Globus pallidus (tissue), 1 donor: ENCODE measurements around the gene P3H3.

Experiments
- DNase-seq: peaks from one replicate; pipeline ENCODE4 v3.0.0-alpha.2; 2015; ENCODE audit warnings: low spot score

P3H3 gene

DNA sequence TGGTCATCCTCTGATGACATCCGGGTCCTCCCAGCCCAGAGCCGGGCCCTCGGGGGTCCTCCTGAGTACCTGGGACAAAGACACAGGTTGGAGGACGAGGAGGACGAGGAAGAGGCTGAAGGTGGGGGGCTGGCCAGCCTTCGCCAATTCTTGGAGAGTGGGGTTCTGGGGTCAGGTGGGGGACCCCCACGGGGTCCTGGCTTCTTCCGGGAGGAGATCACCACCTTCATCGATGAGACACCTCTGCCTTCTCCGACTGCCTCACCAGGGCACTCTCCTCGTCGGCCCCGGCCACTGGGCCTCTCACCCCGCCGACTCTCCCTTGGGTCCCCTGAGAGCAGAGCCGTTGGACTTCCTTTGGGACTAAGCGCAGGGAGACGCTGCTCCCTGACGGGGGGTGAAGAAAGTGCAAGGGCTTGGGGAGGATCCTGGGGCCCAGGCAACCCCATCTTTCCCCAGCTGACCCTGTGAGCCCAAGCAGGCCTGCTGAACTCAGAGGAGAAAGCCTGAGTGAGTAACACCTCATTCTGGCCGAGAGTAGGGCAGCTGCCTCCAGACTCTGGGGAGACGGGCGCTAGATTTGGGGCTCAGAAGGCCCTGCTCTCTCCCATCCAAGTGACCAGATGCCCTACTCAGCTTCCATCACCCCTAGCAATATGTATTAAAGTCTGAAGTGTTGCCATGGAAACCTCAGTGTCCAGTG, 1.3 kb upstream of the P3H3 start:
- DNase-seq = no peak

GRCh38 chr12:6827437-6827911, 733 bp upstream of the P3H3 start:
- DNase-seq = peak; percentile 60

GRCh38 chr12:6828781-6829535, 751 bp downstream of the P3H3 start:
- no peak for DNase-seq

GRCh38 chr12:6829536-6830220, 1.5 kb downstream of the P3H3 start:
- no peak for DNase-seq

- DNase-seq = no peak
Observed at GRCh38 chr12:6830286-6830890, 2.2 kb downstream of the P3H3 start.

GRCh38 chr12:6830999-6831398, 2.8 kb downstream of the P3H3 start:
- DNase-seq = no peak

GRCh38 chr12:6831450-6831995, 3.3 kb downstream of the P3H3 start:
- no peak for DNase-seq

DNA sequence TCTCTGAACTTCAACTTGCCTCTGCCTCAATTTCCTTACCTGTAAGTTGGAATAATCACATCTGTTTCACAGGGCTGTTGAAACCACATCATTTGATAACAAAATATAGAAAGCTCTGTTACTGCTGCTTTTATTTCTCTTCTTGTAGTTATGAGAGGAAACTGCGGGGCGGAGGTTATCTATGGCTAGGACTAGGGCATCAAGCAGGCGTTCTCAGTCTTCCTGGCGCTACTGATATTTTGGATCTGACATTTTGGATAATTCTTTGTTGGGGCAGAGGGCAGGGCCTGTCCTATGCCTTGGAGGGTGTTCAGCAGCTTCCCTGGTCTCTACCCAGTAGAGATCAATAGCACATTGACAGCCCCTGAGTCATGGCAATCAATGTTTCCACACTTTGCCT, 3.9 kb downstream of the P3H3 start:
- no peak for DNase-seq

- no peak for DNase-seq
Observed at GRCh38 chr12:6833189-6833890, 5.1 kb downstream of the P3H3 start.

DNA sequence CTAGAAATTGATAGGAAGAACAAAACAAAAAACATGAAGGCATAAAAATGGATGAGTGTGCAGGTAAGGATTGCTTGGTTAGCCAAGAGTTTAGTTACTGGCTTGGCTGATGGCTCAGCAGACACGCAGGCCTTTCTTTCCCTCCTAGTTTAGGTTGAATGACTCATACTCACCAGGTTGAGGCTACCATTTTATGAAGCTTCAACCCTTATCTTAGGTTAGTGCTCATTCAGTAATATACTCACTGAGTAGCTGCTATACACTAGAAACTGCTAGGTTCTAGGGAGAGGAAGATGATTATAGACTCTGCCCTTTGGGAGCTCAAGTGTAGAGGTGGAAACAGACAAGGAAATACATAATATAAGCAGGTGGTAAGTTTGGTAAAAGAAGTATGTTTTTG, 6.0 kb downstream of the P3H3 start:
- DNase-seq = no peak

DNA sequence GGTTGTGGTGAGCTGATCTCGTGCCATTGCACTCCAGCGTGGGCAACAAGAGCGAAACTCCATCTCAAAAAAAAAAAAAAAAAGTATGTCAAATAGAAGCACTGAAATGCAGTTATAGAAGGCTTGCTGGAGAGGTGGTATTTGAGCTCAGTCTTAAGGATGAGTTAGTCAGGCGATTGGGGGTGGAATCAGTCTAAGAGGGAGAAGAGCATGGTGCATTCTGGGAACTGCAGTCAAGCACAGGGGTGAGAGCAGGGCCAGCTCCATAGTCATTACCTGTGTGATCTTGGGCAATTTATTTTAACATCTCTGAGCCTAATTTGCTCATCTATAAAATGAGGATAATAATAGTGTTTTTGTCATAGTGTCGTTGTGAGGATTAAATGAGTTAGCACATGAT, 6.7 kb downstream of the P3H3 start:
- DNase-seq = no peak

- no peak for DNase-seq
Observed at GRCh38 chr12:6836851-6837250, 8.6 kb downstream of the P3H3 start.

GRCh38 chr12:6837370-6838060, 9.3 kb downstream of the P3H3 start:
- no peak for DNase-seq

DNA sequence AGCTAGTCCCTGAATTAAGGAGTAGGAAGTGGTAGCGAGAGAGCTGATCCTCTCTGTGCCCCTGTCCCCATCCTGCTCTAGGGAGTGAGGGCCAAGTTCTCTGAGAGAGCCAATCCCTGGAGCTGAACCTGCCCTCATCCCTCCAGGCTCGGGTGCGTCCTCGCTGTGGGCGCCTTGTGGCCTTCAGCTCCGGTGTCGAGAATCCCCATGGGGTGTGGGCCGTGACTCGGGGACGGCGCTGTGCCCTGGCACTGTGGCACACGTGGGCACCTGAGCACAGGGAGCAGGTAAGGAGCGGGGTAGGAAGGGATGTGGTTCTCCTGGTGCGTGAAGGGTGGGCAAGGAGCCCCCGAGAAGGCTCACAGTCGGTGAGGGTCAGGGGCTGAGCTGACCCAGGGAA, 10.6 kb downstream of the P3H3 start:
- DNase-seq = no peak

DNA sequence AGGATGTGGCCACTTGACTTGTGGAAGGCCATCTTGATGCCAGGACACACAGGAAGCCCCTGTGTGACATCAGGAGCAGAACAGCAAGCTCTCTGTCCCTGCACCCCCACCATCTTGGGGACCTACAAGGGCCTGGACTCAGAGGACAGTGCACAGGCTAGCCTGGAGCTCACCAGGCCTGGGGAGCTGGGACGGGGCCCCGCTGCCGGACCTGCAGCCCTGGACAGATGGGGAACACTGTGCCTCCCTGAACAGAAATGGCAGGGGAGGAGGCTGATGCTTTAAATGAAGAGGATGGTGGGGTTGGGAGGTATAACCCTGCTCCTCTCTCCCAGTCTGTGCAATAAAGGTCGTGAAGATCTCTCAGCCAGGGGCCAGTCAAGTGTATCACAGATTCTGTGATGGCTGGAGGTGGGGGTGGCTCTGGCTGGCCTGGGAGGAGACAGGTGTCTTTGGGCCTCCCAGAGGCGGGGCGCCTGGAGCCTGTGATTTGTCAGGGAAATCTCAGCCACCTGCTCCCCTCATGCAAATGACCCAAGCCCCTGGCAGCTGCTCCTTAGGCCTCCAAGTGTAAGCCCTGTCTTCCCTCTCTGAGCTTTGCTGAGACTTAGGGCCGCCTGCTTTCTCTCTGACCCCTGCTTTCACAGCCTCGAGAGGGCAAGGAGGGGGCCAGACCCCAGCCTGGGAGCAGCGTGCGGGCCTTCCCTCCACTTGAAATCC, 11.4 kb downstream of the P3H3 start:
- DNase-seq = no peak

- DNase-seq = no peak
Observed at GRCh38 chr12:6840330-6840729, 12.1 kb downstream of the P3H3 start.

- no peak for DNase-seq
Observed at GRCh38 chr12:6840761-6841515, 12.7 kb downstream of the P3H3 start, which contains the start of gene GNB3. Gene GNB3, plus strand, starts transcription at chr12:6840925. Its CDS starts 363 bp downstream, at chr12:6841288.

DNA sequence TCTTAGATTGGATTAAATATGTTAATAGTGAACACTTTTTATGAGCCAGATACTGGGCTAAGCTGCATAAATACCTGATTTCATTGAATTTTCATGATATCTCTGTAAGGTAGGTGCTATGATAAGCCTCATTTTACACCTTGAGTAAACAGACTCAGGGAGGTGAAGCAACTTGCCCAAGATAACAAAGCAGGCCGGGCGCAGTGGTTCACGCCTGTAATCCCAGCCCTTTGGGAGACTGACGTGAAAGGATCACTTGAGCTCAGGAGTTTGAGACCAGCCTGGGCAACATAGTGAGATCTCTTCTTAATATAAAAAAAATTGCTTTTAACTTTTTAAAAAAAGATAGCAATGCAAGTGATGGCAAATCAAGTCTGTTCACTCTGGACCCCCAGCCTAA, 13.9 kb downstream of the P3H3 start:
- DNase-seq = no peak

GRCh38 chr12:6843118-6843902, 15.1 kb downstream of the P3H3 start:
- DNase-seq = no peak
